NCI-H1694 (cell line): ENCODE results near the gene TBC1D7.

Experiments
- DNase-seq: peaks from one replicate; lab custom pipeline; 2025; lab: John Stamatoyannopoulos, UW

The TBC1D7 gene

DNA sequence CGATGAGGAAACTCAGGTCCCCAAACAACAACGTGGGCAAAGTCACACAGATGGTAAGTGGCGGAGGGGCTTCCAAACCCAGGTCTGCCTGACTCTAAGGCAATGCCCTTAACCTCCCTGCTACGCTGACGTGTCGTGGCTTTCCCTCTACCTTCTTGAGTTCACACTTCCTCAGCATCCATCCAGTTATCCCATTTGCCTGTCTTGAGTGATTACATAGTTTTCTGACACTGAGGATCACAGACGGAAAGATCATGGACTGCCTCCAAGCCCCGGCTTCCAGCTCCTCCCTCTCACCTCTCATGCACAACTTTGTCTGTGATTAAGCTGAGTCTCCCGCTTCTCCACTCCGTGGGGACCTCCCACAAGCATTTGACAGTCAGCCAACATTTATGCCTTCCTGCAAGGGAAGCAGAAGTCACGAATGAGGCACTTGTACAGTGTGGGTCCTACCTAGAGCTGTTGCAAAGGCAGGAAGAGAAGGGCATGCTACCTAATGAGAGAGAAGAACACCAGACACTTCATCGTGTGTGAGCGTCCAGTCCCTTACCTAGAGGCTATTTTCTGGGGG is 33.8 kb downstream of the TBC1D7 start:
- DNase-seq, result no peak

DNA sequence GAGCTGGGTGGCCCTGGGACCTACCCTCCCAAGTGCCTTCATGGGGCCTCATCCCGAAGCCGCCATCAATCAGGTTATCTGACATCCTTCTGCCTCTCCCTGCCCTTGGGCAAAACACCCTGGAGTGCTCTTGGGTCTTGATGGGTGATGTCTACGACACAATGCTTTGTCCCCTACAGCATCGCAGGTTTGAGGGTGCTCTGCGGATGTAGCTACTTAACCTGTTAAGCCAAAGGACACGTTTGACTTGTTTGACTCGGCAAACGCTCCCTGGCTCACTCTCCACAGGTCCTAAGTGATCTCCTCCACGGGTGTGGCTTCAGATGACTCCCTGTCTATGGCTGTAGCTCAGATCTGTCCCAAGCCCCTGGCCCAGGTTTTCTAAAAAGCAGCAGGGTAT is 35.6 kb downstream of the TBC1D7 start:
- no peak for DNase-seq

DNA sequence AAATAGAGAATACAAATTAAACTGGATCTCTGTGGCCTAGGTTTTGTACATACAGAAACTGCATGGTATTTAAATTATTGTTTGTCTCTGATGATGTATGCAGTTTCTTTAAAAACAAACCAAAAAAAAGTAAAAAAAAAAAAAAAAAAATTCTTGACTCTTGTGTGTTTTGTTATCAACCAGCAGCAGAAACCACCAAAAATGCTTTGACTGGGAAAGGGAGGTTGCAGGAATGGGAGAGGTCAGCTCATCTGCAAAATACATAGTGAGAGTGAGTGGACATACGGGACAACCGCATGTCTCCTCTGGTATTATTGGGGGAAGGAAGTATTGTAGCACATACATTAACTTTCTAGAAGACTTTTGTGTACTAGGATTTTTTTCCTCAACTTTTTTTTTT is 38.0 kb downstream of the TBC1D7 start:
- DNase-seq, result no peak

DNA sequence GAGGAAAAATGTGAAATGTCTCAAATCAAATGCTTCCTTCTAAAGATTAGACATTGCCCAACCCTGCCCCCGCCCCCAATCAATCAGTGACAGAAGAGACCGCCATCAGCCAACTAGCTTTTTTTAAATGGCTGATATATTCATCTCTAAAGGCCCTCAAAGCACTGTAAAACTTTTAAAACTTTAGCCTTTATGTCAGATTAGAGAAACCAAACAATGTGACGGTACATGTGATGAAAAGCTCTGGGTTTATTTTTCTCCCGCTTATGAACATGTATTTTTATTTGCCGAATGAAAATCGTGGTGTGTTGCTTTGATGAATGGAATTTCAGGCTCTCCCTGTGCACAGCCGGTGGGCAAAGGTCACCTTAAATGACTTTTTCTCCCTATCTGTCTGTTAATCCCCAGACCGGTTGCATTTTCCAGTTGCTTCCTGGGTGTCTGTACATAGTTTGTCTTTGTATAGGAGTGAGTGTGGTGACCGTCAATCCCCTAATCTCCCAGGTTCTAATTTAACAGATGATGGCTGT is 38.5 kb downstream of the TBC1D7 start:
- DNase-seq, result no peak

DNA sequence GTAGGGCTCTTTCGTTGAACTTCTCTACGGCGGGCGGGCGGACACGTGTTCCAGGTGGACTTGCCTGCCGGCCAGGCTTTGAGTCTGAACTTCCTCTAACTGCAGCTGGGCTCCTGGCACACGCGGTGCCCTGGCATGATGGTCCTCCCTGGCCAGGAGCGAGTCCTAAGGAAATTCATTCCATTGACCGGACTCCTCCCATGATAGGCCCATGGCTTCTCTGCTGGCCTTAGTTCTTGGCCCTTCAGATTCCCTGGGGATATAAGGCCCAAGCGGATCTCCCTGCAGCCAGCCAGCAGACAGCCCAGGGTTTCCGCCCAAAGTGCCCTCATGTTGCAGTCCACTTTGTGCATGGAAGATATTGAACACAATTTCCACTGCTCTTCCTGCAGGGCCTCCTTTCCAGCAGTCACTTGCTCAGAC is 39.4 kb downstream of the TBC1D7 start:
- no peak for DNase-seq

DNA sequence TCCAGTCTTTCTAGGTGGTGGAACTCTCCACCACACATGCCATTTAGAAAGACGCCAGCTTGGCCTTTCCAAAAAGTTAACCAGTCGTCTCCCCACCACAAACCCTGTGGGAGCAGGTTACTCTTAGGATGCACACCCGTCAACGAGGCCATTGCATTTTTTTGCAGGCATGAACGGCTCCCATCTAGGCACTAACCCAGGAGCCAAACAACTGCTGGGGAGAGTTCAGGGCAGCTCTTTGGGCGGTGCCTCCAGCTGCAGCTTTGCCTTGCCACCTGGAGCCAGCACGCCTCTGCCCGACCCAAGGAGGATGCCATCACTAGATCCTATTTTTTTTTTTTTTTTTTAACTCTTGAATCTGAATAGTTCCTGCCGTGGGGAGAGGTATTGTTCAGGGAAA is 39.9 kb downstream of the TBC1D7 start:
- DNase-seq, result no peak

DNA sequence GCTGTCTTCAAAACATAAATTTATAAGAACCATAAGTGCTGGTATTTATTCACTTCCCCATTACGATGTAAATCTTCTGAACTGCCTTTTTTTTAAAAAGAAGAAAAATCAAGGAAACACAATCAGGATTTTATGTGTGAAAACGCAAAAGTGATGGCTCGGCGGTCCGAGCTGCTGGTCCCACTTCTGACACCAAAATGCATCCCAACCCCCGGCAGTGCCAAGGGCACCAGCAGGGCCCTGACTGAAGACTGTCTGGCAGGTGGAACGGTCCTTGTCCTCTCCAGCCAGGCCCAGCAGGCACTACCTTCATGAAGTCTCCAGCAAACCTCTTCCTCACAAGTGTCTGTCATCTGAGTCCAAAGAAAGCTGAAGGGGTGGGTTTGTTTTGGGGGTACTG is 41.2 kb downstream of the TBC1D7 start:
- no peak for DNase-seq

DNA sequence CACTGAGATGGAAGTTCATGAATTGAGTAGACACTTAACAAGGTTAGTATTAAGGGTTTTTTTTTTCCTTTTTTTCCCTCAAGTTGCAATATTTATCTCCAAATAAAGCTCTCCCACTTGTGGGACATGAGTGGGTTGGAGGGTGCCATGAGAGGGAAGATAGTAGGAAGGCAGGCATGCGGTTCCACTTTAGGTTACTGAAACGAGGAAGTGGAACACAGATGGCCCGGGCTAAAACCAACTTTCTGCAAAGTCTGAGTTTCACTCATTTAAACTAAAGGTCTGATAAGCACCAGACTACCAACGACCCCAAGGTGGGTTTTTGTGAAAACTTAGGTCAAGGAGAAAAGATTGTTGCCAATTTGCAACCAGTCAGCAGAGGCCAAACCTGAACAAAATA is 42.2 kb downstream of the TBC1D7 start:
- DNase-seq, result no peak

DNA sequence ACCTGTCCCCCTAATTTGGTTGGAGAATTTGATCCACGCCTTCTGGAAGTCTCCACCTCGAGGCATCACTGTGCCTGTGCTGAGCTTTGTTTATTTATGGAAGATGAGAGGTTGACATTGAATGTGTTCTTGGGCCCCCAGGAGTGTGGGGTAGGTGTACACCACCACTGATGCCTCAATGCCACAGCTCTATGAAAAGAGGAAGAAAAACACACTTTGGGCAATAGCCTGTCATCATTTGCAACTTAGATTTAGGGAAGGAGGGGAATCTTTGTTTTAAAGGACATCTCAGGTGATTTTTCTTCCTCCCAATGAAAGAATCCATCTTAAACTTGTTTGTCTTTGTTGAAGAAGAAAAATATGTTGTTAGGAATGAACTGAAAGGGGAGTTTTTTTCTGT is 42.6 kb downstream of the TBC1D7 start:
- no peak for DNase-seq

DNA sequence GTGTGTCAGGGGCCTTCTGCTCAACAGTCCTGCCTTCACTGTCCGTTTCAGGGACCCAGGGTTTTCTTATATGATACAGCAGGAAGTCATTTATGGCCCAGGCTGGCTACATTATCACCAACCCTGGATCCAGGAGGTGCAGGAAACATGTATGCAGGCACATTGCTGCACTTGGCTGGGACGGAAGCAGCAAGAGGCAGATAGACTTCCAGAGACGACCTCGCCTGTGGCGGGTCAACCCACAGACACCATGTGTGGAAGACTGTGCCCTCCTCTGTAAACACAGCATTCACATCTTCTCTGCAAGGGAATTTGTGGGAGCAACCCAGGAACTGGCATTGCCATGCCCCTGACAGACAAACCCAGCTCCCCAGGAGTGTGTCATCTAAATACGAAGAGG is 43.7 kb downstream of the TBC1D7 start:
- DNase-seq, result no peak

DNA sequence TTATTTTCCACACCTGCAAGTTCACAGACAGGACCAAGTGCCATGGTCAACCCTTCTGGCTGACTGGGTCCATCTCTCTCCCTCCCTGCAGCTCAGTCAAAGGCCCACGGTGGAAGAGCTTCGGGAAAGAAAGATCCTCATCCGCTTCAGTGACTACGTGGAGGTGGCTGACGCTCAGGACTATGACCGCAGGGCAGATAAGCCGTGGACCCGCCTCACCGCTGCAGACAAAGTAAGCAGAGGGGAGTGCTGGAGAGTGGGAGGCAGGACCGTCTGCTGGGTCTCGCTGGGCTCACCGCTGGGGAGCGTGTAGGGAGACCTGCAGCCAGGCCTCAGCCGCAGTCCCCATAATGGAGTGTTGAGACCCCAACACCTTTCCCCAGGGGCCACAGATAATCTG is 45.0 kb downstream of the TBC1D7 start:
- no peak for DNase-seq

DNA sequence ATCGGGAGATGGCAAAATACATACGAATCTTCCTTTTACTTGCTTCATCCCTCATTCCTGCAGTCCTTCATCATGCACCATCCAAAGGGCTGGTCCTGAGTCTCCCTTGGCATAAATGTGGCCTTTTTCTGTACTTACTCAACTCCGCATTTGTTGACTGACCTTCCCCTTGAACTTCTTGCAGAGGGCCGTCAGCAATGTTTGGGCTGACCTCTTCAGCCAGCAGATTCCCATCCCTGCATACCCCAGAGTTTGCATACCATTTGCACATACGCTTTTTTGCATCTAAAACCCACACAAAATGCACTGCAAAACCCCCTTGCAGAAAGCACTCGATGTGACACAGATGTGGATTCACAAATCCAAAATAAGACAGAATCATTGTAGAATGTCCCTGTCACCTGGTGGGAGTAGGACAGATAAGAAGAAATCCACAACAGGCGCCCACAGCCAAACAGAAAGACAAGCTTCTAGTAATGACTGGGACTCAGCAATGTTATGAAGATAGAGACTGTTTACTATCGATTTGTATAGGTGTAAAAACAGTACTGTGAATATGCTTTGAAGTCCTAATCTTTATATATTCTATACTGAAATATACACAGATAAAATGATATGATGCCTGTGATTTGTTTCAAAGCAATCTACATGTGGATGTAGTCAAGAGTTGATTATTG is 45.8 kb downstream of the TBC1D7 start:
- DNase-seq, result no peak

DNA sequence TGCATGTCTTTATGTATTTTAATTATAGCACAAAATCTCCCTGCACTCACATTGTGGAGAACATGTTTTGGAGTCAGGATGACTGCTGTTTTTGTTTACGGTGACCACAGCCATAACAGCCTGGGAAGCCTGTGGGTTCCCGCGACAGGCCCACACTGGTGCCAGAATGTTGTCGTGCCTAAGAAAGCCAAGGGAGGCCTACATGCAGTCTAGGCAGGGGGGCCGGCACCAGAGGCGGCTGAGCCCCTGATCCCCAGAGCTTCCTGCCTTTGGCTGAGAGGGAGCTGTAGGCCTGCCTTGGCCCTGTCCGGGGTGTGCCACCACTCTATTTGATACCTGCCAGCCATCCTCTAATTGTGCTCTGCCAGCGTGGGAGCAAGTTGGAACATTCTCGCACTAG is 46.7 kb downstream of the TBC1D7 start:
- no peak for DNase-seq

DNA sequence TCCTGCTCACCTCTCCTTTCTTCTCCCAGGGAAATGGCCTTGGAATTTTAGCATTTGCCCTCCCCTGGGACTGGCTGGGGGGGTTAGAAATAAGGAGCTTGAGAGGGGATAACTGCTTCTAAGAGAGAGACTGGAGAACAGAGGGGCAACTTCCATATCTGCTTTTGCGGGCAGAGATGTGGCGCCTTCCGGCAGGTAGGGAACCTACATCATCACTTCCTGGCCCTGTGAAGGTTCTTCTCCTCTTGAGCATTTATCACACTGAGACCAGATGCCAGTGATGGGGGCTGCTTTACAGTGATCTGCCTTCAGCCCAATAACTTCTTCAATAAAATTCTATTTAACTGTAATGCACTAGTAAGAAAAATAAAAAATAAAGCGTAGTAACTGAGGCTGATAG is 48.1 kb downstream of the TBC1D7 start:
- DNase-seq, result no peak

DNA sequence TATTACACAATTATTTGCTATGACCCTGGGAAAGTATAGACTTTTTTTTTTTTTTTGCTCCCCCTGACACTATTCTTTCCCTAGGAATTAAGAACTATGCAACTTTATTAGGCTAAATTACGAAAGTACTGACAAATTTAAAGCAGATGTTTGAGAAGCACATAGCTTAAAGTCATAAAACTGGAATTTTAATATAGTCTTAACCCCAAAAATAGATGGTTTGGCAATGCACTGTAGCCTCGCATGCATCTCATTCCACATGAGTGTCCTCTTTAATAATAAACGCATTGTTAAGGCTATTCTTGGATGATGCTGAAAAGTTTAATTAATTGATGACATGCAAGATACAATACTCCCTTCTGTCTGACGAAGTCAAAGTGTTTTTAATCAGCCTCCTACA is 49.3 kb downstream of the TBC1D7 start:
- DNase-seq, result no peak

DNA sequence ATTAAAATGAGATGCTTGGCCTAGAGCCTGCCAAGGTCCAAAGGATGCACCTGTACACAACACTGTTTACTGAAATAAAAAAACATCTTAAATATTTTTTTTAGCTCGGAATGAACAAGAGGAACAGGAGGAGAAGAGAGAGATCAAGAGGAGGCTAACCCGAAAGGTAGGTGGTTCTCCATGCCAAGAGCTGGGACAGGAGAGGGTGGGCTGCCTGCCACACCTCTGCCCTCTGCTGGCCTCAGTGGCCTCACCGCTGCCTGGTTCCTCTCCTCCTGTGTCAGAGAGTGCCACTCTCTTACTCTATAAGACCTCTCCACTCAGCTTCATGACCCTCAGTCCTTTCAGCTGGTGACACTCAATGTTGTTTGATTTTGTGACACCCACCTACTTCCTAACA is 50.2 kb downstream of the TBC1D7 start:
- DNase-seq, result no peak

DNA sequence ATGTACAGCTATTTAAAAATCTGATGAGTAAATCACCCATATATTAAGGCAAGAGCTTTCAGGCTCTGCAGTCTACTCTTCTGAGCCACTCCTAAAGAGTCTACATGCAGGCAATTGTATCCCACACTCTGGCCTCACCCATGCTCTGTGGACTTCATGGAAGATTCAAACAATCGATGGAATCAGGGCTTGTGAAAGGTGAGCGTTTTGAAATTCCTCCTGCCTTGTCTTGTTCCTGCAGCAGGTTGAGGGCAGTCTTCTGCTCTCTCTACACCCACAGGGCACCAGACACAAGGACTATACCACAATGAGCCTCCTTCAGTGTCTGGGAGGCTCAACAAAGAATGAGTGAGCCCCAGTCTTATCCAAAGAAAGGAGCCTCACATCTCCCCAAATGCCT is 51.1 kb downstream of the TBC1D7 start:
- no peak for DNase-seq

DNA sequence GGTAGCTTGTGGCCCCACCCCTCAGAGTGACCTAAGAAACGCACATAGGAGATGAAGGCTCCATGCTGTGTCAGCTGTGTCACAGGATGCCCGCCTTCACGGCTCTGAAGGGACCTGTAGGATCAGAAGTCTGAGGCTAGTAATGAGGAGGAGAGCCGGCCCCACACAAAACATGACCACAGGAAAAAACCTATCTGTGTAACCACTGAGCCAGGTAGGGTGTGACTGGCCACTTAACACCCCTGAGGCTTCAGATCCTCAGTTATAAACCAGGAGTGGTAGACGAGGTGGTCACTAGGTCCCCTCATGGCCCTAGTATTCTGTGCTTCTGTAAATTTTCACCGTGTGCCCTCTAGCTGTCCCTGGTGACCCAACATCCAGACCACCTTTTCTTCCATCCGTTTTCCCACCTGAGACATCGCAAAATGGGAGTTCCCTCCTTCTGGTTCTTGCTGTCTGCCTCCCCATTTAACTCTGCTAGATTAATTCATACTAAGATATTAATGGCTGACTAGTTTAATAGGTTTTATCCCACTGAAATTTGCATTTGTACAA is 52.8 kb downstream of the TBC1D7 start:
- no peak for DNase-seq

DNA sequence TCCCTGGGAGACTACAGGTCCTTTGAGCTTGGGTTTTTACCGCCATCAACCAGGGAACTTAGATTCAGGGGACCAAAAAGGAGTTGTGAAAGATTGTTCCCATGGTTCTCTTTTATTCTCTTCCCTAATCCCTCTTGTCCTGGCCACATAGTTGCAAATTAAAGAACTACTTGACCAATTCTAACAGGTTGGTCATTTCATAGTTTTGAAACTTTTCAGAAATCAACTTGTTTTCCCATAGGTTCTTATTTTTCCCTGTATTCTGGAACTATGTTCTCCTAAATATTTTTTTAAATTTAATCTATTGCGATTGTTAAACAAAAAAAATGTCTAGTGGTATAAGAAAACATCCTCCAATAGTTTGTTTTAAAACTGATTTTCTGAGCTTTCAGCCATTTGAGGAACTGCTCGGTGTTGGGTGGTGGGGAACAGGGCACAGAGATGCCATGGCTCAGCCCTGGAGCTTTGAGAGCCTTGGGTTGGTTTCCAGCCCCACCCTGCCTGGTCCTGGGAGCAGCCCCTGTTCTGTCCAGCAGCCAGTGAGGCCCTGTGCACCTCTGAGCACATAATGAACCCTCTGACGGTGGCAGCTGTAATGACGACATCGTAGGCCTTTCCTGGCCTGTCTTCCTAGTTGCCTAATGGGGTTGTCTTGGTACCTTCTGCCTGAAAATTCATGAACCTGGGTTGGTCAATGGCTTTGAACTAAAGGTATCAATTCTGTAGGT is 53.5 kb downstream of the TBC1D7 start:
- DNase-seq, result no peak

DNA sequence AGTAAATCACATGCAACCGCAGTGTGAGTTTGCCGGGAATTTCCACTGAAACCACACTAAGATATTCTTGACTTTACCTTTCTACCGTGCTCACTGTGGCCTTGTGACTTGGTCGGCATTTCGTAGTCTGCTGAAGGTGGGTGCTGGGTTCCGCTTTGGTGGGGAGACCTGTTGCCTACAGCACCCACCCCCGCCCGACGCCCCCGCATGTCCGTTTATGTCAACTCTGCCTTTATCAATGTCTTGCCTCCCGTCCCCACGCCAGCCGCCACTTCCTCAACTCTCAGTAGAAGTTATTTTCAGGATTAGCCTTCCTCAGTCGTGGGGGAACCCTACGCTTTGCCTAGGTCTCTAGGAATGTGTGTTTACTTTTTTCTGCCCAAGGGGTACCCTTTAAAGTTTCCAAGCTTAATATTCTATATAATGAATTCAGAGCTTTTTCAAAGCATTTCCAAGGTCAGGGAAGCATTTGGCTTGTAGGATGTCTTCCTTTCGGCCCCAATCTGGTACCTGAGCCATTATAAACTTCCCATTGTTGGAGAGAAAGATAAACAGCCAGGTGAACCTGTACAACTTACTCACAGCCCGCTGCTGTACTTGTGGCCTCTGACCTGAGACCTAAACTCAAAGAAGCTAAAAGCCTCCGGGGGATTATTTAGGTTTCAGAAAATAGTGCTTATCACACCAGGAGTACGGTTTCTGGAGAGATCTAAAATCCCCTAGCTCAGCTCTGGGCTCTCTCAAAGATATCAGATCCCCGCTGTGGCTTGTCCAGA is 54.2 kb downstream of the TBC1D7 start:
- DNase-seq, result no peak

DNA sequence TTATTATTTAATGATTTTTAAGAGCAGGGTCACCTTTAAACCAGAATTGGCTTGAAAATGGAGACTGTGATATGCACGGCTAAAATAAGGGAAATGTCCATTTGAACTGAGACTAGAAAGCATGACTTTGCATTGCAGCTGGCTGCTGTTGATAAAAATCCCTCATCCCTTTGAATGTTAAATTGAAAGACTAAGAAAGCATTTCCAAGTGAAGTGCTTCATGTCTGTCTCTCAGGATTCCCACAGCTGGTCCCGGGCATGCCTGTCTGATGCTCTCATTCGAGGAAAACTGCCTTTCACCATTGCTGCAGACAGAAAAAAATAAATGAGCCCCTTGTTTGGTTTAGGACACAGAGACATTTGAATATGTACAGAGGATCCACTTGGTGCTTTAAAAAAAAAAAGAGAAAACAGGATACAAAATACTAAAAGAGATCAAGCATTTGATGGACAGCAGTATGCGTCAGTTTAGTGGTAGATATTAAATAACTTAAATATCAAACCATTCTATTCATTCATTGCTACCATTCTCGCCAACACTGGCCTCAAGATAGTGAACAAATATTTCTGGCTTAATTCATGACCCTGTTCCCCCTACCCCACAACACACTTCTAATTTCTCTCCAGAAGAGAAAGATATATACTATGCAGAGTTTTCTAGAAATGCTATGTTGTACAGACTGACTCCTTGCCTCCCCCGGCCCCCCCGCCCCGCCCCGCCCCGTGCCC is 55.0 kb downstream of the TBC1D7 start:
- no peak for DNase-seq
